ENCODE results near the gene NEDD4L.

DNA sequence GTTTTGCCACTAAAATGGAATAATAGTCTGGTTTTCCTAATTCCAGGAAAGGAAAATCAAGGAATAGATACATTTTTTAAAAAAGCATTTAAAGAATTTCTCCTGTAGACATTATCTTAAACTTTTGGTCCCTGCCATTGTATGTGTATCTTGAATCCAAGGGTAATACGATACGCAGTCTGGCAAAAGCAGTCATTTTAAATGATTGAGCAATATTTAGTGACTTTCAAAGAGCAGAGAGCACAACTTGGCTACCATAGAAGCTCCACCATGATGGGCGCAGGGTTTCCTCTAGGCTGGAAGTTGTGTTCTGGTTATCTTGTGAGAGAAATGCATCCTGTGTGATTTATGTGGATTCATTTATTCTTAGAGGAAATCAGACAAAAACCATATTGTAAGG, 92.9 kb downstream of the NEDD4L start:
- TF ChIP-seq EZH2 (IDR thresholded peaks at IDR 0.05; ENCODE audit: low read depth), result no peak
- TF ChIP-seq, protein P1, sequence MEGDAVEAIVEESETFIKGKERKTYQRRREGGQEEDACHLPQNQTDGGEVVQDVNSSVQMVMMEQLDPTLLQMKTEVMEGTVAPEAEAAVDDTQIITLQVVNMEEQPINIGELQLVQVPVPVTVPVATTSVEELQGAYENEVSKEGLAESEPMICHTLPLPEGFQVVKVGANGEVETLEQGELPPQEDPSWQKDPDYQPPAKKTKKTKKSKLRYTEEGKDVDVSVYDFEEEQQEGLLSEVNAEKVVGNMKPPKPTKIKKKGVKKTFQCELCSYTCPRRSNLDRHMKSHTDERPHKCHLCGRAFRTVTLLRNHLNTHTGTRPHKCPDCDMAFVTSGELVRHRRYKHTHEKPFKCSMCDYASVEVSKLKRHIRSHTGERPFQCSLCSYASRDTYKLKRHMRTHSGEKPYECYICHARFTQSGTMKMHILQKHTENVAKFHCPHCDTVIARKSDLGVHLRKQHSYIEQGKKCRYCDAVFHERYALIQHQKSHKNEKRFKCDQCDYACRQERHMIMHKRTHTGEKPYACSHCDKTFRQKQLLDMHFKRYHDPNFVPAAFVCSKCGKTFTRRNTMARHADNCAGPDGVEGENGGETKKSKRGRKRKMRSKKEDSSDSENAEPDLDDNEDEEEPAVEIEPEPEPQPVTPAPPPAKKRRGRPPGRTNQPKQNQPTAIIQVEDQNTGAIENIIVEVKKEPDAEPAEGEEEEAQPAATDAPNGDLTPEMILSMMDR (conservative IDR thresholded peaks at IDR 0.05), result no peak

All from PC-9 (cell line).